ENCODE results near the gene PHF21B. TPM values are rescaled to one million over a fixed set of nuclear protein-coding genes. Genes with fewer than 3 reads are reported as not detected.

PHF21B gene
- total and polyA plus RNA-seq, 2 of the 8 experiments (the other 6 are each of a cell fraction or from before 2014, with no cell fraction given): 19.3 to 68.1 TPM

DNA sequence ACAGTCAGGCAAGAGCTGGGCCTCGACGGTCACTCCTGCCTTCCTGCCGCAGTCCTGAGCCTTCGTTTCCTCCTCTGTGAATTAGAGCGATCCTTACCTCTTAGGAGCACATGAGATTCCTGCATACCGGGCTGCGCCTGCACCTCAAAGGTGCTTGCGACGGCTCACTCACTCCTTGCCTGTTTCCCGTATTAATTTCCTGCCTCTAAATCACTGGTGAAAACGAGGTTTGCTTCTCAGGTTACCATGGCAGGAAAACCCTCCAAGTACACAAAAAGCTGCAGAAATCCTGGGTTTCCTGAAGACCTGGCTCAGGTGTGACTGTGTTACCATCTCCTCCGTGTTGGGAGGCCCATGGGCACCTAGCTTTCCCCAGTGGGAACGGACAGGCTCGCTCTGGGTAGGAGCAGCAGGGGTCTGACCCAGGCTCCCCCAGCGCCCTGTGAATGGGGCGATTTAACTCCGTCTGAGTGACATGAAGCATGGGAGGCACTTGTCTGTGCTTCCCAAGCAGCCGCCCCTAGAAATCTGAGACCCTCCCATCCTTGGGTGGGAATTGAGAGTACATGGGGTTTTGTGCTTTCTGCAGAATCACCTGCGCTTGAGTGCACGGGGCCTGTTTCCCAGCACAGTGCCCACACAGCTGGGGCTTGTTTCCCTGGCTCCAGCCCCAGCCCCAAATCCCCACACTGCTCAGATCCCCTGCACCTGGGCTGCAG, 64.8 kb downstream of the PHF21B start:
- 88% methylated on average over 20 of the region's 20 CpGs; no CpG with 5 or more reads in 1 of the 2 experiments for WGBS, 2 experiments (ENCODE audit: extremely low coverage in 1 of 2, insufficient coverage in 1 of 2, insufficient read length in 1 of 2, insufficient replicate concordance in 2 of 2, low coverage in 1 of 2, low lambda C conversion rate in 2 of 2, missing lambda C conversion rate in 1 of 2)
- H3K18ac ChIP-seq (ENCODE audit: extremely low read depth, low read length): no peak overlapping the region; the same call in 1 of the 2 replicates
- H3K23ac ChIP-seq (ENCODE audit: insufficient read length): no peak overlapping the region
- CTCF ChIA-PET (ENCODE audit: partially characterized antibody): interaction anchor here (1.0 to 1.7 kb wide), 7 partner anchors 9 to 248 kb away, joined by 3 to 4 read pairs (median 4); no protein-coding TSS in a partner anchor
- H3K14ac ChIP-seq (ENCODE audit: insufficient read length): no peak overlapping the region
- H2AFZ ChIP-seq (ENCODE audit: low read length): no peak overlapping the region
- no peak overlapping the region for H3K56ac ChIP-seq (replicated peaks; ENCODE audit: insufficient read length, low read depth, low read length)
- DNase-seq (ENCODE audit: low read depth in 1 of 2, low spot score in 2 of 2) (no peak), FAIRE-seq (no peak)
- 0 out of 2 replicates have a peak overlapping the region, but pooled peaks have one; percentile 18 for H2BK20ac ChIP-seq (ENCODE audit: low read length)
- H3K36me3 ChIP-seq (ENCODE audit: control insufficient read depth in 2 of 4, insufficient read depth in 4 of 4, low read length in 3 of 4): peaks cover 0 to 5% (median 1%) of the 10 kb centered on the region in 4 experiments; a peak in 3 of 8 replicates
- peaks cover 0 to 38% (median 27%) of the 10 kb centered on the region in 4 experiments; a peak in 5 of 7 replicates for H3K4me1 ChIP-seq (replicated peaks in 1 of 4; ENCODE audit: control insufficient read depth in 3 of 4, insufficient read depth in 4 of 4, low read length in 3 of 4)
- no peak overlapping the region for H4K91ac ChIP-seq (replicated peaks; ENCODE audit: insufficient read length, low read length)
- 0 out of 2 replicates have a peak overlapping the region, but pooled peaks have one; percentile 52 for H2BK5ac ChIP-seq (ENCODE audit: low read depth, low read length)
- H4K5ac ChIP-seq (ENCODE audit: insufficient read length, low read depth, low read length): no peak overlapping the region
- no peak overlapping the region for H3K27ac ChIP-seq (ENCODE audit: low read depth, low read length)
- peak overlapping the region; percentile 29; the same call in 1 of the 2 replicates for H2BK15ac ChIP-seq (ENCODE audit: low read length)
- H3K9ac ChIP-seq (replicated peaks in 1 of 4; ENCODE audit: extremely low read depth in 1 of 4, low read depth in 3 of 4, low read length in 3 of 4): no peak overlapping the region
- peaks cover 20 to 45% of the 10 kb centered on the region in 2 experiments for H4K20me1 ChIP-seq (replicated peaks in 1 of 2; ENCODE audit: control insufficient read depth in 1 of 2, insufficient read depth in 2 of 2, low read length in 2 of 2)
- no peak overlapping the region for H2AK5ac ChIP-seq (ENCODE audit: low read depth, low read length)
- no peak overlapping the region for H2BK120ac ChIP-seq (replicated peaks; ENCODE audit: low read depth, low read length)
- peaks cover 0 to 4% of the 10 kb centered on the region in 2 experiments; a peak in 1 of 4 replicates for H3K79me2 ChIP-seq (ENCODE audit: control insufficient read depth in 1 of 2, insufficient read depth in 2 of 2, low read length in 2 of 2)
- H2BK12ac ChIP-seq (ENCODE audit: low read depth, low read length): peak overlapping the region; percentile 60; the same call in 1 of the 2 replicates
- H3K9me3 ChIP-seq (ENCODE audit: insufficient read depth in 2 of 2, low read depth in 1 of 2, low read length in 1 of 2): no peaks in the 10 kb centered on the region
- H3K27me3 ChIP-seq (replicated peaks in 1 of 4; ENCODE audit: control insufficient read depth in 3 of 4, extremely low read depth in 1 of 4, insufficient read depth in 3 of 4, low read length in 3 of 4): no peaks in the 10 kb centered on the region
- peaks cover 17% of the 10 kb centered on the region; the same call in 1 of the 2 replicates for H3K79me1 ChIP-seq (ENCODE audit: low read depth, low read length)
- H3K4me2 ChIP-seq (ENCODE audit: insufficient read depth in 1 of 2, low read depth in 2 of 2, low read length in 2 of 2): no peak overlapping the region
- TF ChIP-seq, protein P1, sequence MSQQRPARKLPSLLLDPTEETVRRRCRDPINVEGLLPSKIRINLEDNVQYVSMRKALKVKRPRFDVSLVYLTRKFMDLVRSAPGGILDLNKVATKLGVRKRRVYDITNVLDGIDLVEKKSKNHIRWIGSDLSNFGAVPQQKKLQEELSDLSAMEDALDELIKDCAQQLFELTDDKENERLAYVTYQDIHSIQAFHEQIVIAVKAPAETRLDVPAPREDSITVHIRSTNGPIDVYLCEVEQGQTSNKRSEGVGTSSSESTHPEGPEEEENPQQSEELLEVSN (IDR thresholded peaks at IDR 0.05): peak; percentile 43; the same call in 1 of the 2 replicates
- TF ChIP-seq TEAD4 (IDR thresholded peaks at IDR 0.05; ENCODE audit: low read depth, low read length): peak; percentile 68; the same call in 1 of the 2 replicates
- no peak for TF ChIP-seq HDAC2 (IDR thresholded peaks at IDR 0.05; ENCODE audit: borderline replicate concordance in 1 of 2, low read depth in 2 of 2, low read length in 2 of 2)
- H4K8ac ChIP-seq (ENCODE audit: extremely low read depth, insufficient read depth, low read length): no peak overlapping the region; the same call in 1 of the 2 replicates
- H3K23me2 ChIP-seq (ENCODE audit: low read depth, low read length): no peaks in the 10 kb centered on the region; the same call in 1 of the 2 replicates
- POLR2A ChIA-PET (ENCODE audit: partially characterized antibody): interaction anchor here (0.6 to 4.0 kb wide), 4 partner anchors 8 to 25 kb away, joined by 3 to 18 read pairs (median 12); no protein-coding TSS in a partner anchor
- no peak overlapping the region for H3K4ac ChIP-seq (replicated peaks; ENCODE audit: insufficient read length, low read depth, low read length)
- H3K4me3 ChIP-seq (ENCODE audit: extremely low read depth in 1 of 4, insufficient read depth in 2 of 4, low read depth in 3 of 4, low read length in 4 of 4): no peak overlapping the region

Data from H1 (cell line).